ENCODE measurements around the gene ATF3.

The ATF3 gene, protein sequence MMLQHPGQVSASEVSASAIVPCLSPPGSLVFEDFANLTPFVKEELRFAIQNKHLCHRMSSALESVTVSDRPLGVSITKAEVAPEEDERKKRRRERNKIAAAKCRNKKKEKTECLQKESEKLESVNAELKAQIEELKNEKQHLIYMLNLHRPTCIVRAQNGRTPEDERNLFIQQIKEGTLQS

DNA sequence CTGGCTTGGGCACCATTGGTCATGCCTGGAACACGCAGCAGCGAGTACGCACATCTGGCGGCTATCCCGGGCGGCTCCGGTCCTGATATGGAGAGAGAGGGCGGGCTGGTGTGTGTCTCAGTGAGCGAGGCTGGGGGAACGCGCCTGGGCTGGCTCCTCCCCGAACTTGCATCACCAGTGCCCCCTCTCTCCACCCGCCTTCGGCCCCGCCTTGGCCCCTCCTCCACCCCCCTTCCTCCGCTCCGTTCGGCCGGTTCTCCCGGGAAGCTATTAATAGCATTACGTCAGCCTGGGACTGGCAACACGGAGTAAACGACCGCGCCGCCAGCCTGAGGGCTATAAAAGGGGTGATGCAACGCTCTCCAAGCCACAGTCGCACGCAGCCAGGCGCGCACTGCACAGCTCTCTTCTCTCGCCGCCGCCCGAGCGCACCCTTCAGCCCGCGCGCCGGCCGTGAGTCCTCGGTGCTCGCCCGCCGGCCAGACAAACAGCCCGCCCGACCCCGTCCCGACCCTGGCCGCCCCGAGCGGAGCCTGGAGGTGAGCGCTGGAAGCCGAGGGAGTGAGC is at the start of gene ATF3:
TSS of gene ATF3 (plus strand) at position 370 of the 567 bp plus-strand sequence. CDS start 6,261 bp downstream, outside the sequence.
- peak; percentile 86 for DNase-seq

DNA sequence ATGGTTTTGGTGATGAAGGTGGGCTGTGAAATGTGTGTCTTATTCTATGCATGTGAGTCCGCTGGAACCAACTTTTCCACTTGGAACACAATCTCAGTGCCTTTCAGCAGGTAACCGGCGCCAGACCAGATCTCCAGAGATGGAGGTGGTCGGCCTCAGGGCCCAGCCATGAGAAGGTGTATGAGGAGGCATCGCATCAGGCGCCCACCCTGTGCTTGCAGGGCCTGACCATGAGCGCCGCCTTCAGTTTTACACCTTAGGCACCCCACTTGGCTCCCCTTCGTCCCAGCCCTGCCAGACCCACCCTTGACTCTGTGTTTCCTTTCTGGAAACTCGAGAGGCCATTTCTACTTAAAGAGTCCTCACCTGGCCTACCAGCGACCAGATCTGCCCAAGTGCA is 48.6 kb upstream of the ATF3 start:
- DNase-seq, result no peak

DNA sequence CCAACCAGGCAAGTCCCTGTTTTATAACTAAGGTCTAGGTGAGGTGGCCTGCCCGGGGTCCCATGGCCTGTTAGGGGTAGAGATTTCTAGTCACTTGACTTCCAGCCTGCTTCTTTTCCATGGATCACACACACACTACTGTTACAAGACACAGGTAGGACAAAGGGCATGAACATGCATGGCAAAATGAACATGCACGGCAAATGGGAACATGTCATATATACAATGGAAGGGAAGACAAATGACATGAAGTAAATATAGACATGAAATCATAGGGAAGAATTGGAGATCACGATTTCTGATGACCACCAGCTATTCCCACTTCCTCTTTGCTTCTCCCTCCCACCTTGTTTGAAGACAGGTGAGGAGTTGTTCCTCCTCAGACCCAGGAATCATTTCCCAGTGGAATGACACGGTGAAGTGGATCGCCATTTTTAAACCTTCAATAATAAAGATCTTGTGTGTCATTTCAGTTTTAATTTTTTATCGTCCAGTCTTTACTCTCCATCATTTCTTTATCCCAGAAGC is 47.6 kb upstream of the ATF3 start:
- DNase-seq, result no peak

DNA sequence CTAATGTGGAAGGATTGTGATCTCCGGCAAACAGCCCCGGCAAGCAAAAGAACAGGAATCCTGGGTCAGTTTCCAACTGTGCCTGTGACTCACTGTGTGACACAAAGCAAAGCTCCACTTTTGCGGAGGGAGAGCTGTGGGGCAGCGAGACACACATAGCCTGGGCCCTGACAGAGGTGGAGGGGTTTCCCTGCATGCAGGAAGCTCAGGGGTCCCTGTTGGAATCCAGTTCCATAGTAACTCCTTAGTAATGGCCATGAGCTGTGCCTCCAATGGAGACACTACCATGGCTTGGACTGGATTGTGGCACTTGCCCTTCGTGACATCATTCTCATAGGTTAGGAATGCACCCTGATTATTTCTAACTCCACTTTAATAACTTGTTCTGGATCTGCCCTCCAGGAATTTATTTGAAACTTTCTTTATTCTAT is 47.0 kb upstream of the ATF3 start:
- DNase-seq, result no peak

DNA sequence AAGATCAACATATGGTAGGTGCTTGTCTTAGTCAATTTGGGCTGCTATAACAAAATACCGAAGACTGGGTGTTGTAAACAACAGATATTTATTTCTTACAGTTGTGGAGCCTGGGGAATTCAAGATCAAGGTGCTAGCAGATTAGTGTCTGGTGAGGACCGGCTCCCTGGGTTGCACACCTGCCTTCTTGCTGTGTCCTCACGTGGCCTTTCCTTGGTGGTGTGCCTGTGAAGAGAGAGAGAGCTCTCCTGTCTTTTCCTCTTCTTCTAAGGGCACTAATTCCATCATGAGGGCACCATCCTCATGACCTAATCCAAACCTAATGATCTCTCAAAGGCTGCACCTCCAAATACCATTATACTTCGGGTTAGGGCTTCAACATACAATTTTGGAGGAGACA is 45.8 kb upstream of the ATF3 start:
- DNase-seq, result no peak

DNA sequence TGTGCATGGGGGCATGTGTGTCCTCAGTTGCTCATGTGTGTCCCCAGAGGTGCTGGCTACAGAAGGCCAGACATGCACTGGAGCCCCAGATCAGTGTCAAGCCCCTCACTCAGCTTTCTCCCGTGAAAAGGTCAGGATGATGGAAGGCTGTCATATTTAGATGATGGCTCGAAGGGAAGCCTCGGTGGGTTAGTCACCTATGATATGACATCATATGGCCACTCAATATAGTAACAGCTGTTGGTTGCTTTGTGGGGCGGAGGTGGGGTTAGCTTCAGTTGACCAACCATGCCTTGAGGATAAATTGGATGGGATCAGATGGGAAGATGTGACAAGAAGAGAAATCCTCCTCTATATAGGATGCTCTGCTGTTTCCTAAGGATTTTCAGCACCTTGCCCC is 43.5 kb upstream of the ATF3 start:
- DNase-seq, result no peak

DNA sequence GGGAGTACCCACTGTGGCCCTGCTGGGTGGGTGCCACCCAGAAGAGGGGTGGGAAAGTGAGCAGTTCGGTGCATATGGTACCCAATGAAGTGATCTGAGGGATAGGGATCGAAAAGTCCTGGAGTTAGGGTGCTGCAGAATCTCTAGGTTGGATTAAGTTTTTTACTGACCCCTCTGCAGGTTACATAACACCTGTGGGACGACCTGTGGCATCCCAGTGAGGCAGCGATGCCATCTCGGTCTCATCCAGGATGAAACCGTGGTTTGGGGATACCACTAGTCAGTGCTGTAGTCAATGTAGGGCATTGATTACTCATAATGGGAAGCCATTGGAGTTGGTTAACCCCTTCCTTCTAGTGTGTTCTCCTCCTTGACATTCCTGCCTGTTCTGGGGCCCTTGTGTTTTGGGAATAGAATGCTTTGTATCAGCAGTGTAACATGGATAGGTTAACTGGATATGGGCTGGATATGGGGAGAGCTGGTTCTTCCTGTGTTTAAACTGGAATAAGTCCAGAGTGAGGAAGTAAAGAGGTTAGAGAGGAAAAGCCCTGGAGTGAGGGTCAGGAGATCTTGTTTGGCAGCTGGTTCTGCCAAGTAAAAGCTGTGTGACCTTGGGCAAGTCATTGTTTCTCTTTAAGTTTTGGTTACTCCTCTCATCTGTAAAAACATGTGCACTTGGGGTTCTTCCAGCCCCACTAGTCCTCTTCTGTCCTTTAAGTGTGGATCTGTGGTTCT is 42.8 kb upstream of the ATF3 start:
- DNase-seq, result no peak

DNA sequence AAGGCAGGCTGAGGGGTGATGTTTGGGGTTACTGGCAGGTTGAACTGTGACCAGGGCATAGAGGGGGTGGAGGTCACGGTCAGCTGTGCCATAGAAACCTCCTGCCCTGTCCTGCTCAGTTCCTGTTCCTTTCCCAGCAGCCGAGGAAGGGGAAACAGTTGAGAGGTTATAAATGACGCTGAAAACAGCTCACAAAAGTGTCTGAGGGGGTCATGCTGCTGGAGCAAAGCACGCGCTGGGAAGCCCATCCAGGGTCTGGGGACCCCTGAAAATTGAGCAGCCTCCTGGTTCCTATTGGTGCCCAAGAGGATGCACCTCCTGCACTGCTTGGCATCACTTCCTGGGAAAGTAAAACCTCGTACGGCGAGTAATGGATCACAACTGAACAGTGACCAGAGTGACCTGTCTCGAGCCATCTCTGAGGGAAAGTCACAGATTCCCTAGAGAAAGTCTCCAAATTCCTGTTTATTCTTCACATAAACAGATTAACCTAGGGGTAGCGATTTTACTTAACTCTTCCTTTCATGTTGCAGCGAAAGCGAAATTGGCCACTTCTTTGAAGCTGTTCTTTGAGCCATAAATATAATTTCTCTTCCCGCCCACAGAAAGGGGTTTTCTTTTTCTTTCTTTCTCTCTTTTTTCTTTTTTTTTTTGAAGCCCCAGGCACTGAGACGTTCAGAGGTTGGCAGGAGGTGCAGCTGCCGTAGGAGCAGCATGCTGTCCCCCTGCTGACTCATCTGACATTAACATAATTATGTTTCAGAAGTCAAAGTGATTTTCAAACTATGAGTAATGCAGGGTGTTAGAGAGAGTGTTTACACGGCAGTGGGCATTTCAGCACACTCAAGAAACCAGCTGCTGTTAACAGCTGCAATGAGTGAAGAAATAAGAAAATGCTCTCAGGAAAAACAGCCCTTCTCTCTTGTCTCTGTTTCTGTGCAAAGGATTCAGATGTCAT is 41.8 kb upstream of the ATF3 start:
- DNase-seq, result peak; percentile 49

DNA sequence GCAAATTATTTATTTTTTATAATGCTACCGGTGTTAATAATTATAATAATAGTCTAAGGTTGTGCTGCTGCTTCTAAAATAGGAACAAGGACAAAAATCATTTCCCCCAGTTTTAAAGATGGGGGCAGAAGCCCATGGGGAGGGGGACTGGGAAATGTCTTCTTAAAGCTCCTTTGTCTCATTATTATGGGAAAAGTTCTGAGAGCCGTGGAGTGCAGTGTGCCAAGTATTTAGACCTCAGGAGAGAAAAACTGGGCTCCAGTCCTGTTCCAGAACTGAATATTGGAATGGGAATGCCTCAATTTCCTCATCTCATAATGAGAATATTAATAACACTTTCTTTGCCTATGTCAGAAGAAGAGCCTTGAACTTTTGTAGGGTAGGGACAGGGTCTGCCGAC is 40.9 kb upstream of the ATF3 start:
- DNase-seq, result no peak

DNA sequence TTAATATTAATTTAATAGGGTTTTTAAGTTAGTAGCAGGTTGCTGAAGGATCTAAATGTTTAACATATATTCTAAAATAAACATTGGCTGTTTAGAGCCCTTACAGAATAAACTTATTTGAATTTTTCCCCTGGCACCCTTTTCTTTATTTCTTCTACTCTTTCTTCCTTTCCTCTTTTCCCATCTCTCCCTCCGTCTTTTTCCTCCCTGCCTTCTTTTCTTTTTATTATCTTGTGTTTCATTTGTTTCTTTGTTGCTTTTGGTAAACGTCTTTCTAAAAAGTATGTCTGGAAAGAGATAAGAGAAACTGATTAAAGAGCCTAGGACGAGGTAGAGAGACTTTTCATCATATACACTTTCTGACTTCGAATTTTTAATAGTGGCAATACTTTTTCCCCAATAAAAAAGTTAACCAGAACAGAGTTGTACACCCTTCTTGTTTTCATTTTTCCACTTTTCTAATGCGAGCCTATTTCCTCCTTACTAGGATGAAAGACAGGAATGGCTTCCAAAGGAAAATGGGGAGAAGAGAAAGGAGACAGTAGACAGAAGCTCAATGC is 39.5 kb upstream of the ATF3 start:
- no peak for DNase-seq

DNA sequence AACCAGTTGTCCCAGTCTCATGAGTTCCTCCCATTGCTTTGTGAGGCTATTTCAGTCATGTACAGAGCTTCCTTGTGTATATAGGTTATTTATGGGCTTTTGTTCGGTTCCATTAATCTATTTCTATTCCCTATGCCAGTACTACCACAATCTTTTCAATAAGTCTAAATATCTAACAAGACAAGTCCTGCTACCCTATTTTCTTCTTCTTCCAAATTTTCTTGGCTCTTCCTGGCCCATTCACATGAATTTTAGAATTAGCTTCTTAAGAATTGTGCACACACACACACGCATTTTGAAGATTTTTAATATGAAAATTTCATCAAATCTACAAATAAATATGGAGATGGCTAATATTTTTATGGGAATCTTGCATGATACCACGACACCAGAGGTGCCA is 33.8 kb upstream of the ATF3 start:
- no peak for DNase-seq

DNA sequence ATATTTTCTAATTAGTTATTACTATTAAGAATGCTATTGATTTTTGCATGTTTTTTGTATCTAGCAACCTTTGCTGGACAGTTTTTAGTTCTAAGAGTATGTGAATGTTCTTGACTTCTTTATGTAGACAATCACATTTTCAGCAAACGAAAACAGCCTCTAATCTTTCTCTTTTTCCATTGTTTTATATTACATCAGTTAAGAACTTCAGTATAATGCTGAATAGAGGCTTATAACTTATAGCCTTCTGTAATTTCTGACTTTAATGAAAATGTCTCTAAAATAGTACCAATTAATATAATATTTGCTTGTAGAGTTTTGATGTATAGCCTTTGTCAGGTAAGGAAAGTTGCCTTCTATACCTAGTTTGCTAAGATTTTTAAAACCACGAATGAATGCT is 33.2 kb upstream of the ATF3 start:
- no peak for DNase-seq

DNA sequence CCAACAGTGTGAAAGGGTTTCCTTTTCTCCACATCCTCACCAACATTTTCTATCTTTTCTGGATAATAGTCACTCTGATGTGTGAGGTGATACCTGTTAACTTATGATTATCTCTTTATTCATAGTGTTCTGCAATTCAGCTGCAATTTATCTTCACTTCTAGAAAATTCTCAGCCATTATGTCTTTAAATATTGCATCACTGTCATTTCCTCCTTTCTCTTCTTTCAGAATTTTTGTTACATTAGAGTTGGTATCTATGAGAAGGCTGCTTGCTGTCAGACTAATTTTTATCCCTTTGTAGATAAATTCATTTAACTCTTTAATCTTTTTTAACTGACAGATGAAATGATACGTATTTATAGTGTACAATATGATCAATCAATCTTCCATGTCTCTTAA is 30.5 kb upstream of the ATF3 start:
- DNase-seq, result no peak

DNA sequence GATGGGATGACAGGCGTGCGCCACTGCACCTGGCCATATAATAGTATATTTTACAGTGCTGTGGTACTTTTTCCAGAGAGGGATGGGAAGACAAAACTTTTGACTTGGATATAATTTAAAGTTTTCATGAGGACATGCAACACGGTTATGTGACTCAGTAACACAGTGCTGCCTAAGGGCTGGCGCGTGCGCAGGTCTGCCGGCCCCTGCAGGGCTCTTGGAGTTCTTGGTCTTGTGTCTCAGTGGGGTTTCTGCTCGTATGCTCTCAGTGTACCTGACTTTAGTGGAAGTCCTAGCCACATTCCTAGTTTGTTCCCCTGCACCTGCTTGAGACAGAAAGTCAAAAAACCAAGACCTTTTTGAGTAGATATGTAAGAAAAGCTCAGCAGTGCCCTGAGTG is 27.5 kb upstream of the ATF3 start:
- DNase-seq, result no peak

DNA sequence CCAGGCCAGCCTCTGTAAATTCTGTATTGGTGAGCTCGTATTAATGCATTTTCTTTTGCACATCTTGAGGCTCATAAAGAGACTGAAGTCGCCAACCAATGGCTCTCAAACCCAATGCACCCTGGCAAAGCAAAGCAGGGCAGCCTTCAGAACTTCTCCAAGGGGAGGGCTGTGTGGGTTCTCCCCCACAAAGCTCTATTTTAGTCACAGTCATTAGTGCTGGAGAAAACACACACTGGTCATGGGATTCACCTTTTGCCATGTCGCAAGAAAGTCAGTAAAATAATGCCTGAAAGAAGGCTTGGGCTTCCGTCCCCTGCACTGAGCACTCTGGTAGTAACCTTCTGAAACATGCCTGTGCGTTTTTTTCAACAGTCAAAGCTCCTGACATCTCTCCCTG is 26.3 kb upstream of the ATF3 start:
- no peak for DNase-seq

DNA sequence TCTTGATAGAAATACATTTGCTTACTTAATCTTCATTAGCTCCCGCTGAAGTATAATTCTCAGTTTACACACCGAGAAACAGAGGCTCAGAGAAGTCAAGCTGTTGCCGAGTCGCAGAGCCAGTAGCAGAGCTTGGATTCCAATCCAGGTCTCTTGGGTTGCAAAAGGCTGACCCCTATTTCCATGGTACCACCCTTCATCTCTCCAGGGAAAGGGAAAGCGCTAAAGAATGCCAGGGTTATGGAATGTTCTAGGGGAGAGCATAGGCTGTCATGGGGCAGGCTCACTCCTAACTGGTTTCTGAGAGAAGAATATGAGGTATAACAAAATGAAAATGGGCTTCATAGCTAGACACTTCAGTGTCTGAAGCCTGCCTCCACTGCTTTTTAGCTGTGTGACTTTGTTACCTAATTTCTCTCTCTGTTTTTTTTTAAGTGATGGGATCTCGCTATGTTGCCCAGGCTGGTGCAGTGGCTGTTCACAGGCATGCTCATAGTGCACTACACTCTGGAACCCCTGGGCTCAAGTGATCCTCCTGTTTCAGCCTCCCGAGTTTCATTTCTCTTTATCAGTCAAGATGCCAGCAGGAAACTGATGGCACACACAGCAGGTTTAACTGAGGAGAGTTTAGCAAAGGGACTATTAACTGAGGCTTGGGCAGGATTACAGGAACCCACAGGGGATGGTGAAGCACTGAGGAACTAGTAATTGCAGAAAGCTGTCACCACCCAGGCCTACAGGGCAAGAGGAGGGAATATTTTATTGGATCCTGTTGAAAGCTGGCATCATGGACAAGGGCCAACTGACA is 25.5 kb upstream of the ATF3 start:
- no peak for DNase-seq

DNA sequence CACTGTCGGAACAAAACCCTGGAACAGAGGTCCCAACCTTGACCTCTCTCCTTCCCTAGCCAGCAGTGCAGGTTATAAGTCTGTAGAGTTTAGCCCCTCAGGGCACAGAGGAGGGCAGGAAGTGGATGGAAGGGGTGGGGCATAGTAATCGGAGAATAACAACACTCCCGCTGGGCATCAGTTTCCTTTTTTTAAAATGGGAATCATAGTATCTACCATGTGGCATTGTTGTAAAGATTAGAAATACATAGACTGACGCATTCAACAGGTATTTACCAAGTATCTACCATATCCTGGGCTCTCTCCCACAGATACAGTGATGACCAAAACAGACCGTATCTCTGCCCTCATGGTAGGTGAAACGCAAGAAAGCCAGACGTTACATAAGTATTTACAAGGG is 24.9 kb upstream of the ATF3 start:
- no peak for DNase-seq

DNA sequence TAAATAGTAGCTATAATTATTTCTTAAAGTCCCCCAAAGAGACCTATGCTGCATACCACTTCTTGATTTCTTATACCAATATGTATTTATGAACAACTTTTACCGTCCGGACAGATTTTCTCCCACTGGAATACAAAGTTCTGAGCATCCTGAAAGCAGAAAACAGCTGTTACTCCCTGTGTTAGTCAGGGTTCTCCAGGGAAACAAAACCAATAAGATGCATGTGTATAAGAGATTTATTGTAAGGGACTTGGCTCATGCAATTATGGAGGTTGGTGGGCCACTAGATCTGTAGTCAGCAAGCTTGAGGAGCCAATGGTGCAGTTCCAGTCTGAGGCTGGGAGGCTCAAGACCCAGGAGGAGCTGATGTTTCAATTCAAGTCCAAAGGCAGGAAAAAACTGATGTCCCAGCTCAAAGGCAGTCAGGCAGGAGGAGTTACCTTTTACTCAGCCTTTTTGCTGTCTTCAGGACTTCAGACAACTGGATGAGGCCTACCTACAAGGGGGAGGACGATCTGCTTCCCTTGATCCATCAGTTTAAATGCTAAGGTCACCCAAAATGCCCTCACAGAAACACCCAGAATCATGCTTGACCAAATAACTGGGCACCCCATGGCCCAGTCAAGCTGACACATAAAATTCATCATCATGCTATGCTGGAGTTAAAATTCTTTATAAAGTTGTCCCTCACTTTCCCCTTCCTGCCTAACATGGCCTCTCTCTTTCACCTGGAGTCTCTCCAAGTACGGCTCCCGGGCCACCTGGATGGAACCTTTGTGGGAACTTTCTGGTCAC is 24.3 kb upstream of the ATF3 start:
- DNase-seq, result no peak

DNA sequence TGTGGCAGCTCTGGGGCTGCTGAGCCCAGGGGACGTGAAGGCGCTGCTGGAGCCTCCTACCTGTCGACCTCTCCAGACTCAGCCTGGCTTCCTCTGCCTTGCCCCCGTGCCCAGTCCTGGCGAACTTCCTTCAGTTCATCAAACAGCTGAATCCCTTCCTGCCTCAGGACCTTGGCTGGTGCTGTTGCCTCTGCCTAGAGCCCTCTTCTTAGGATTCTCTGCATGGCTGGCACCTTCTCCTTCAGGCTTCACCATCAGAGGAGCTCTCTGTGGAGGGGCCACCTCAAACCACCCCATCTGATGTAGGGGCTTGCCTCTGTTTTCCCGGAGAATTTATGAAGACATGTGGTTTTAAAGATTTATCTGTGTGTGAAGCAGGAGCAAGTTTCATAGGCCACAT is 23.4 kb upstream of the ATF3 start:
- no peak for DNase-seq

DNA sequence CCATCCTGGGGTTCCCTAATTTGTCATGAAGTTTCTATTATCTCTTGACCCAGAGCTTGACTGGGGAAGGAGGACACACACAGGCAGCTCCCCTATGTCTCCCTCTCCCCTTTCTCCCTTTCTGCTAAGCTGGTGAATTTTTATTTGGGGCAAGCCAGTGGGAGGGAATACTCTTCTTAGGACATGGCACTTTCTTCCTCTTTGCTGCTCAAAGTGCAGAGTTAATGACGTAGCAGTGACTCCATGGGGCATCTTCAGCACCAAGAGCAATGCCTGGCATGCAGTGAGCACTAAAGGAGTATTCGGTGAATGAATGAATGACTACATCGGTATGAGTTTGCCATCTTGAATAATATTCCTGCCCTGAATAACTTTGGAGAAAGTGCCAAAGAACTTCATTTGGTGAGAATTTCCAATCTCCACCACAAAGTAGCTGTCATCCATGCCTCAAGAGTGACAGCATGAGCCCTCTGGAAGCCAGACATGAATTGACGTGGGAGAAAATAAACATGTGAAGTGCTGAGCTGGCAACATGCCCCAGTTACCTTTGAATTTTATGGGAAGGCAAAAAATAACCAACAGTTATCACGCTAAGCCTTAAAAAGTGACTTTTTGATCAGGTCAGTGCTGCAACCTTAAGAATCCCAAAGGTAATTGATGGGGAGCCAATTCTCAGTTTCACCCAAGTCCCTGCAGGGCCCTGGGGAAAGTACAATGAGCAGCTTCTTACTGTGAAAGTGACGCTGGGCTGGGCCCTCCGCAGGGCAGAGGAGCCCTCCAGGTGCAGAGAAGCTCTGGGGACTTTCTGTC is 22.1 kb upstream of the ATF3 start:
- no peak for DNase-seq

Measured in stimulated activated CD4-positive, alpha-beta T cell treated with anti-CD3 and anti-CD28 coated beads, Interleukin-12 subunit alpha, Interleukin-12 subunit beta, amount 100 ng/mL, for 4 hours (primary cell).